GM10266 (cell line): ENCODE measurements around the gene NACC2.

Experiments
- DNase-seq: peaks from one replicate; pipeline ENCODE4 v3.0.0; 2012; ENCODE audit errors: extremely low spot score
- TF ChIP-seq, protein P1 (sequence below): IDR thresholded peaks from 2 replicates; pipeline ENCODE4 v1.5.1; 2012; ENCODE audit warnings: mild to moderate bottlenecking, low read depth; ENCODE audit not compliant: control insufficient read depth, insufficient read depth; ENCODE audit errors: missing control alignments

Gene NACC2

DNA sequence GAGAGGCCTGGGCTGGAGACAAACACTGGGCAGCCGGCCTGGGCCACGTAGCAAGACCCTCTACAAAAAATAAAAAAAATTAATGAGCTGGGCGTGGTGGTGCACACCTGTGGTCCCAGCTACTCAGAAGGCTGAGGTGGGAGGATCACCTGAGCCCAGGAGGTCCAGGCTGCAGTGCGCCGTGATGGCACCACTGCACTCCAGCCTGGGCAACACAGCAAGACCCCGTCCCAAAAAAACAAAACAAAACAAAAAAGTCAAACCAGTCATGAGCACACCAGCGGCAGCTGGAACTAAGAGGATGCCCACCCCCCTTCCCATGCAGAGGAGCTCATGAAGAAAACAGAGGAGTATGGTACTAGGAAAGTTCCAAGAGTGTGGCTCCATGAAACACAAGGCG, 131.8 kb downstream of the NACC2 start:
- TF ChIP-seq, protein P1, sequence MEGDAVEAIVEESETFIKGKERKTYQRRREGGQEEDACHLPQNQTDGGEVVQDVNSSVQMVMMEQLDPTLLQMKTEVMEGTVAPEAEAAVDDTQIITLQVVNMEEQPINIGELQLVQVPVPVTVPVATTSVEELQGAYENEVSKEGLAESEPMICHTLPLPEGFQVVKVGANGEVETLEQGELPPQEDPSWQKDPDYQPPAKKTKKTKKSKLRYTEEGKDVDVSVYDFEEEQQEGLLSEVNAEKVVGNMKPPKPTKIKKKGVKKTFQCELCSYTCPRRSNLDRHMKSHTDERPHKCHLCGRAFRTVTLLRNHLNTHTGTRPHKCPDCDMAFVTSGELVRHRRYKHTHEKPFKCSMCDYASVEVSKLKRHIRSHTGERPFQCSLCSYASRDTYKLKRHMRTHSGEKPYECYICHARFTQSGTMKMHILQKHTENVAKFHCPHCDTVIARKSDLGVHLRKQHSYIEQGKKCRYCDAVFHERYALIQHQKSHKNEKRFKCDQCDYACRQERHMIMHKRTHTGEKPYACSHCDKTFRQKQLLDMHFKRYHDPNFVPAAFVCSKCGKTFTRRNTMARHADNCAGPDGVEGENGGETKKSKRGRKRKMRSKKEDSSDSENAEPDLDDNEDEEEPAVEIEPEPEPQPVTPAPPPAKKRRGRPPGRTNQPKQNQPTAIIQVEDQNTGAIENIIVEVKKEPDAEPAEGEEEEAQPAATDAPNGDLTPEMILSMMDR = no peak
- no peak for DNase-seq

DNA sequence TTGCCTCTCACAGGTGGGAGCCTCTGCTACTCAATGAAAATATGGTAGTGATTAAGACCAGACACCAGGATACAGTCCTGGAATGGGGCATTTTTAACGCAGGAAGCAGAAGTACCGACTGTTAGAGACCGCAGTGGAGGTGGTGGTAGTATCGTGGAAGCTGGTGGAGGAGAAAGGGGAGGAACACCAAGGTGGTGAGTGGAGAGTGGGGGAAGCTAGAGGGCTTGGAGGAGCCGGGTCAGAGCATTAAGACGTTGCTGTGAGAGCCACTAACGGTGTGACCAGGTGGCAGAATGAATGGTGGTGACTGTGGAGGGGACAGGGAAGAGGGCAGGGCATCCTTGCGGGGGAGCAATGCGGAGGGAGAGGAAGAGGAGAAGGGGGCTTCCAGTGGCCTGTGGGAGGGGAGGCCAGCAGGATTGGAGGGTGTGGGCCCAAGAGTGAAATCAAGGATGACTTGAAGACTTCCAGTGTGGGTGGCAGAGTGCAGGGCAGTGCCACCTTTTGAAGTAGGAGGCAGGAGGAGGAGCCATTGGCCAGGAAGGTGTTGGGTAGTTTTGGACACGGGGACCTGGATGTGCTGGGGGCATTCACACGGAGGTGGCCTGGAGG, 132.3 kb downstream of the NACC2 start:
- TF ChIP-seq, protein P1 = no peak
- DNase-seq = no peak

DNA sequence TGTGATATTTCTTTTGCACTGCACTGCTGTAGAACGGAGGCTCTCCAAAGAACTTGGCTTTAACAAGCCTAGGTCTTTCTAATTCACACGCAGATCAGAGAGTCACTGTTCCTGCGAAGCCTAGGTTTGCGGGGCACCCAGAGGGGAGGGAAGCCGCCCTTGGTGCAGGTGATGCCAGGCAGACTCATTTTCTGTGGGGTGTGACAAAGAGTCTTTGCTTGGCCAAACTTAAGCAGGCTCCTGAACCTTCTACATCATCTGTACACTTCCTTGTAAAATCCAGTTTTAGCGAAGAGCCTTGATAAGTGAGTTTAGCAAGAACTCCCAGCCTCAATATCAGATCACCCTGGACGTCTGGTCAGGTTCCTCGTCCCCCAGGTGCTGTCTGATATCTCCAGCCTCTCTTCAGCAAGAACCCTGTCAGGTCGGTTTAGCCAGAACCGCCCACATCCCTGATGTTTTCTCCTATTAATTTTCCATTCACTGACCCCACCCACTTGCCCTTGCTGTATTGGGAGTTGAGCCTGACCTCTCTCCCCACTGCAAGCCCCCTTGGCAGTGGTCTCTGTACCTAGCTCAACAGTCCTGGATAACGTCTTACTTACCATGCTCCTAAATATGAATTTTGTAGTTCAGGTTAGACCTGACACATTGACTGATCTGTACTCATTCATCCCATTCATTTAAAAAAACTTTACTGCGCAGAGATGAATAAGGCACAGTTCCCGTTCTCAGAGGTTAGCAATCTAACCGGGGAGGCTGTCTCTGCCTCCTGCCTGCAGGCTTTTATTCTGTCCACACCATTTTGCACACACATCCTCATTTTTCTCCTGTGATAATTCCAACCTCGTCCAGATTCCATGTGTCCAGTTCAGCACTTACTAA, 133.0 kb downstream of the NACC2 start:
- TF ChIP-seq, protein P1 = no peak
- no peak for DNase-seq

DNA sequence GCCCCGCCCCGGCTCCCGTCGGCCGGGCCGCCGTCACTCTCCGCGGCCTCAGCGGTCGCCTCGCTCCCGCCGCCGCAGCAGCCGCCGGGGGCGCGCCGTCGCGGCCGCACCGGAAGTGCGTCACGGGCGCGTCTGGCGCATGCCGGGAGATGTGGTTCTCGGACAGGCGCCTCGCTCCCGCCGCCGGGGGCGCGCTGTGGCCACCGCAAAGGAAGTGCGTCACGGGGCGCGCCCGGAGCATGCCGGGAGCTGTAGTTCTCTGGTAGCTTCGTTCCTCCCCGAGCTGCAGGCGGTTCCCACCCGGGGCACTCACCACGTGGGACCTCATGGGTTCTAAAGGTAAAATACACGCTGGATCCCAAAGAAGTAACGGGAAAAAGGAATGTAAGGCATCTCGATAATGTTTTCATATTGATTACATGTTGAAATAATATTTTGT, 133.8 kb downstream of the NACC2 start, which contains the start of gene UBAC1:
UBAC1 (minus strand) TSS at position 97 of the 439 bp plus-strand sequence. CDS start 211 bp downstream, outside the sequence.
- TF ChIP-seq, protein P1 = peak; percentile 21
- DNase-seq = peak; percentile 100

DNA sequence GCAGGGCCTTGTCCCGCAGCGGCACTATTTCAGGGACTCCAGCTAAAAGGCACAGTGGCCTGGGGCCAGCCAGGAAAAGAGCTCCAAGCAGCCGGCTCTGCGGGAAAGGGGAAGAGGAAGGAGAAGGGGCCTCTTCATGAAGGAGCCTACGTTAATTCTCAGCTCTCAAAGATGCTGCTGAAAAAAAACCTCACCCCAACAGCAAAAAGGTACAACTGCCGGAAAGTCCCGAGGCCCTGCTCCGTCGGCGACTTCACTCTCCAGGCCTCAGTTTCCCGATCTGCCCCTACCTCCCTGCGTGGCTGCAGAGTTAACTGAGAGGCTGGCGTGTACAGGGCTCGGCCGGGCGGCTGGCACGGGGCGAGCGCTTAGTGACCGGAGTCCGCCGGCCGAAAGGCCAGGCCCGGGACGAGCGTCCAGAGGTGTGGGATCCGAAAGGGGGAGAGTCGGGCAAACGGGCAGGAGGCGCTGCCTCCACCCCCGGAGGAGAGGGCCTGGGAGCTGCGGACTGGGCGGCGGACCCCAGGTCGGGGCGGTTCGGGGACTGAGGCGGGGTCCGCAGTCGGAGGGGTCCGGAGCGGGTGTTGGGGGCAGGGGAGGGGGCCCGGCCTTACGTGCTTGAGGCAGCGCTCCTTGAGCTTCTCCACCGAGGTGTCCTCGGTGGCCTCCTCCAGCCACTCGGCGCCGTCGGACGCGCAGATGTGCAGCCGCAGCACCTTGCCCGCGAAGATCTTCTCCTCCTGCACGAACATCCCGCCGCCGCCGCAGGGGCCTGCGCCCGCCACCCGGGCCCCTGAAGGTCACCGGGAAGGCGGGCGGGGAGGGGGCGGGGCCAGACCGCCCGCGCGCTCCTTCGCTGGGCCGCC, 134.4 kb downstream of the NACC2 start:
- peak; percentile 55 for DNase-seq
- TF ChIP-seq, protein P1 = no peak

DNA sequence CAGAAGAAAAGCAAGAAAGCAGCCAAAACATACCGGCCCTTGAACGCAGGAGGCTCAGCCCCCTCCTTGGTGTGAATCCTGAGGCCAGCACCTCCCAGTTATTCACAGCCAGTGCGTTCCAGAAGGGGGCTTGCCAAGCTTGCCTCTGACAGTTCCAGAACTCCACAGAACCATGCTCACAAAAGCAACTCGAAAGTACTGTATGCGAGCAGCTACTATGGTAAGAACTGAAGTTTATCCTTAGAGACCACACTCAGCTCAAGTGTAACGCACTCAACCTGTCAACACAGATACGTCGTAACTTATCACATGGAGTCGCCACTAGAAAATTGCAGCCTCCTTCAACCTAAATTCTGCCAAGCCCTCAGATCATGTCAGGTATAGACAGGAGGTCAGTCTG, 135.3 kb downstream of the NACC2 start:
- TF ChIP-seq, protein P1 = no peak
- no peak for DNase-seq
